NAMALWA (cell line): ENCODE data around the gene CEACAM6.
"Not testable (repeated sequence)": the region's sequence is repeated elsewhere in the genome, so short reads cannot be mapped to it uniquely, and the experiment has no call there.

ENCODE experiments used
- DNase-seq: peaks from one replicate; pipeline ENCODE4 v3.0.0-alpha.2; 2015; ENCODE audit warnings: low spot score

CEACAM6 gene

GRCh38 chr19:41755328-41755913 is at the start of gene CEACAM6:
TSS of gene CEACAM6 (plus strand) at chr19:41755530. CDS start at chr19:41755639, 109 bp downstream.
- no peak for DNase-seq

- DNase-seq: peak; percentile 84
Observed at GRCh38 chr19:41706741-41707501, 48.4 kb upstream of the CEACAM6 start.

- no peak for DNase-seq
Observed at GRCh38 chr19:41707502-41707812, 47.9 kb upstream of the CEACAM6 start.

- no peak for DNase-seq
Observed at GRCh38 chr19:41707871-41708371, 47.4 kb upstream of the CEACAM6 start.

GRCh38 chr19:41708481-41708880 is 46.8 kb upstream of the CEACAM6 start, which contains the start of gene CEACAM5:
TSS of gene CEACAM5 (plus strand) at chr19:41708626. CDS start at chr19:41708732, 106 bp downstream.
- no peak for DNase-seq

GRCh38 chr19:41709516-41709915 is 45.8 kb upstream of the CEACAM6 start:
- not testable (repeated sequence) for DNase-seq

GRCh38 chr19:41709951-41710645 is 45.2 kb upstream of the CEACAM6 start:
- no peak for DNase-seq

GRCh38 chr19:41711376-41712261 is 43.7 kb upstream of the CEACAM6 start:
- no peak for DNase-seq

- DNase-seq: no peak
Observed at GRCh38 chr19:41714598-41714997, 40.7 kb upstream of the CEACAM6 start.

- DNase-seq: no peak
Observed at GRCh38 chr19:41718761-41719160, 36.6 kb upstream of the CEACAM6 start.

GRCh38 chr19:41720103-41720502 is 35.2 kb upstream of the CEACAM6 start:
- DNase-seq: no peak

- DNase-seq: no peak
Observed at GRCh38 chr19:41726493-41726892, 28.8 kb upstream of the CEACAM6 start.

- no peak for DNase-seq
Observed at GRCh38 chr19:41734156-41734555, 21.2 kb upstream of the CEACAM6 start.

GRCh38 chr19:41734585-41734984 is 20.7 kb upstream of the CEACAM6 start:
- DNase-seq: no peak

GRCh38 chr19:41735071-41735600 is 20.2 kb upstream of the CEACAM6 start:
- no peak for DNase-seq

GRCh38 chr19:41739361-41739760 is 16.0 kb upstream of the CEACAM6 start:
- no peak for DNase-seq

GRCh38 chr19:41740415-41741243 is 14.7 kb upstream of the CEACAM6 start:
- no peak for DNase-seq

- DNase-seq: no peak
Observed at GRCh38 chr19:41741244-41741554, 14.1 kb upstream of the CEACAM6 start.

GRCh38 chr19:41744850-41745249 is 10.5 kb upstream of the CEACAM6 start:
- DNase-seq: no peak

GRCh38 chr19:41745756-41746155 is 9.6 kb upstream of the CEACAM6 start:
- DNase-seq: no peak
